Right lobe of liver (tissue), 4 donors: ENCODE measurements around the gene ALDH16A1.

Experiments
- POLR2A ChIP-seq: fragments of 450-650 bp; IDR thresholded peaks from one replicate; pipeline ENCODE4 v1.6.1; 2017; ENCODE audit warnings: antibody characterized with exemption, mild to moderate bottlenecking
- TF ChIP-seq, protein P1 (sequence below), 4 donors: fragments of 200-600 bp in 3 of 4; fragments of 450-650 bp in 1 of 4; IDR thresholded peaks; one replicate each; pipeline versions ENCODE4 v1.5.1 to v1.8.0; 2016 to 2022; ENCODE audit warnings: antibody characterized with exemption in 4 of 4, mild to moderate bottlenecking in 2 of 4
- donor health status: DM: no; HTN: no; CAD: no.
- donor health status: DM: no; HTN: no; CAD: no.
- donor health status: DM: no; HTN: yes; CAD: no.

DNA sequence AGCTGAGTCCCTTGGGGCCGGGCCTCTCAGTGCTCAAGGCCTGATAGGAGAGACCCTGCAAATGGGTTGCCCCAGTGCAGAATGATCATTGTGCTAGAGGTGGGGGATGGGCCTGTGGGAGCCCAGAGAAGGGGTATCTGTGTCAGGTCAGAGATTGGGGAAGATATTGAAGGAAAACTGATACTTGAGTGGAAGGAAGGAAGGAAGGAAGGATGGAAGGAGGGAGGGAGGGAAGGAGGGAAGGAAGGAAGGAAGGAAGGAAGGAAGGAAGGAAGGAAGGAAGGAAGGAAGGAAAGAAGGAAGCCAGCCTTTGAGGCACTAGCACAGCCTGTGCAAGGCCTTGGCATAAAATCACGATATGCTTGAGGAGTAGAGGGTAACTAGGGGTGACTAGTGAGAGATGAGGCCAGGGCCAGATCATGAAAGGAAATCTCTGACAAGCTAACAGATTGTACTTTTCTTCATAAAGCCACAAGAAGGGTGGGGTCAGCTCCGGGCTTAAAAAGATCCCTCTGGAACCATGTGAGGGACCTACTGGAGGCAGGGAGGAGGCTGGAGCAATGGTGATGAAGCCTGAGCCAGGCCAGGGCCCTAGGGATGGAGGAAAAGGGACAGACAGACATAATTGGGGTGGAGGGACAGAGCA, 41.2 kb upstream of the ALDH16A1 start:
- TF ChIP-seq POLR2A = no peak
- TF ChIP-seq, protein P1, sequence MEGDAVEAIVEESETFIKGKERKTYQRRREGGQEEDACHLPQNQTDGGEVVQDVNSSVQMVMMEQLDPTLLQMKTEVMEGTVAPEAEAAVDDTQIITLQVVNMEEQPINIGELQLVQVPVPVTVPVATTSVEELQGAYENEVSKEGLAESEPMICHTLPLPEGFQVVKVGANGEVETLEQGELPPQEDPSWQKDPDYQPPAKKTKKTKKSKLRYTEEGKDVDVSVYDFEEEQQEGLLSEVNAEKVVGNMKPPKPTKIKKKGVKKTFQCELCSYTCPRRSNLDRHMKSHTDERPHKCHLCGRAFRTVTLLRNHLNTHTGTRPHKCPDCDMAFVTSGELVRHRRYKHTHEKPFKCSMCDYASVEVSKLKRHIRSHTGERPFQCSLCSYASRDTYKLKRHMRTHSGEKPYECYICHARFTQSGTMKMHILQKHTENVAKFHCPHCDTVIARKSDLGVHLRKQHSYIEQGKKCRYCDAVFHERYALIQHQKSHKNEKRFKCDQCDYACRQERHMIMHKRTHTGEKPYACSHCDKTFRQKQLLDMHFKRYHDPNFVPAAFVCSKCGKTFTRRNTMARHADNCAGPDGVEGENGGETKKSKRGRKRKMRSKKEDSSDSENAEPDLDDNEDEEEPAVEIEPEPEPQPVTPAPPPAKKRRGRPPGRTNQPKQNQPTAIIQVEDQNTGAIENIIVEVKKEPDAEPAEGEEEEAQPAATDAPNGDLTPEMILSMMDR (IDR thresholded peaks at IDR 0.05) = no peak
